Brain microvascular endothelial cell (primary cell): Measurements from ENCODE around the gene MT1E.
"Not testable (repeated sequence)": the region's sequence is repeated elsewhere in the genome, so short reads cannot be mapped to it uniquely, and the experiment has no call there.

Experiments
- DNase-seq: peaks from one replicate; pipeline ENCODE4 v3.0.0-alpha.2; 2020
- H3K27ac ChIP-seq: fragments of 250-450 bp; sonication (Bioruptor Pico); 2 replicates; pipeline ENCODE4 v1.5.1; 2020; ENCODE audit warnings: mild to moderate bottlenecking, moderate library complexity
- H3K27me3 ChIP-seq: fragments of 250-450 bp; sonication (Bioruptor Pico); replicated peaks from 2 replicates; pipeline ENCODE4 v1.5.1; 2020; ENCODE audit warnings: mild to moderate bottlenecking
- H3K36me3 ChIP-seq: fragments of 250-450 bp; sonication (Bioruptor Pico); replicated peaks from 2 replicates; pipeline ENCODE4 v1.5.1; 2020; ENCODE audit warnings: mild to moderate bottlenecking
- H3K4me3 ChIP-seq: 2 replicates; pipeline ENCODE4 v1.5.1; 2011; ENCODE audit warnings: low read depth, mild to moderate bottlenecking, control low read depth, low read length, moderate library complexity
- in situ Hi-C: cut with HindIII; loops from 2 replicates; pipeline ENCODE4 v1.10.0; 2017; ENCODE audit warnings: low sequenced_read_pairs, low pct_ligation_motif_present
- TF ChIP-seq, protein P1 (sequence below): IDR thresholded peaks from 2 replicates; pipeline ENCODE4 v1.5.1; 2011; ENCODE audit warnings: low read depth, mild to moderate bottlenecking, moderate library complexity, low read length, control low read depth, inconsistent platforms; ENCODE audit errors: missing control alignments

The MT1E gene

DNA sequence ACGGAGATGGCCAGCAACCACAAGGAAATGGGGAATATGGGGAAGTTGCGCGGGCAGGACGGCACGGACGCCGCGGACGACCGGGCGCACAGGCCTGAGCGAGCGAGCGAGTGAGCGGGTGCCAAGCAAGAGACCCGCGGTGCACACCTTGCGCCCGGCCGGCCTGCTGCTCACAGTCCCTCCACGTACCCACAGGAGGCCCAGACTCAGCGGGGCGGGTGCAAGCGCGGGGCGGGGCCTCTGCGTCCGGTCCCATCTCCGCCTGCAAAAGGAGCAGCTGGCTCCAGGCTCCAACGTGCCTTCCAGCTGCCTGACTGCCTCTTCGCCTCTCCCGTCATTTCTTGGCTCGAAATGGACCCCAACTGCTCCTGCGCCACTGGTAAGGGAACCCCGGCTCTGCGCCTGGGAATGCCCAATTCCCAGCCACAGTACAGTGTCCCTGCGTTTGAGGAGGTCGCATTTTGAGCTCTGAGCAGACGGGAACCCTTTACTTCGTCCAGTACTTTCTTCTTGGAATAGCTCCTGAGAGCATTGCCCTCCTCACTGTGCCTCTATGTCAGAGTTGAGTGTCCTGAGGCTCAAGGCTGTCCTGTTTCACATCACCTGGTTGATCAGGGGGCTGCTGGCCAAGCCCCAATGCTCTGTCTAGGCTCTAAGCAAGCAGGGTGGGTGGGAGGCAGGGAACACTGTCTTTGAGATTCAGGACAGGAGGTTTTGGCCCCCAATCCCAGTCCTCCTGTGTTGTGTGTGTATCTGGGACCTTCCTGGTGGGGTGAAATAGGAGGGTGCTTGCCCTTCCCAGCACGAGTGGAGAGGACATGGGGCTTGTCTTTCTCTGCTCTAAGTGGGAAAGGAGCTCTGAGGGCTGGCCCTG is 8.1 kb upstream of the MT1E start:
- TF ChIP-seq, protein P1, sequence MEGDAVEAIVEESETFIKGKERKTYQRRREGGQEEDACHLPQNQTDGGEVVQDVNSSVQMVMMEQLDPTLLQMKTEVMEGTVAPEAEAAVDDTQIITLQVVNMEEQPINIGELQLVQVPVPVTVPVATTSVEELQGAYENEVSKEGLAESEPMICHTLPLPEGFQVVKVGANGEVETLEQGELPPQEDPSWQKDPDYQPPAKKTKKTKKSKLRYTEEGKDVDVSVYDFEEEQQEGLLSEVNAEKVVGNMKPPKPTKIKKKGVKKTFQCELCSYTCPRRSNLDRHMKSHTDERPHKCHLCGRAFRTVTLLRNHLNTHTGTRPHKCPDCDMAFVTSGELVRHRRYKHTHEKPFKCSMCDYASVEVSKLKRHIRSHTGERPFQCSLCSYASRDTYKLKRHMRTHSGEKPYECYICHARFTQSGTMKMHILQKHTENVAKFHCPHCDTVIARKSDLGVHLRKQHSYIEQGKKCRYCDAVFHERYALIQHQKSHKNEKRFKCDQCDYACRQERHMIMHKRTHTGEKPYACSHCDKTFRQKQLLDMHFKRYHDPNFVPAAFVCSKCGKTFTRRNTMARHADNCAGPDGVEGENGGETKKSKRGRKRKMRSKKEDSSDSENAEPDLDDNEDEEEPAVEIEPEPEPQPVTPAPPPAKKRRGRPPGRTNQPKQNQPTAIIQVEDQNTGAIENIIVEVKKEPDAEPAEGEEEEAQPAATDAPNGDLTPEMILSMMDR, result no peak
- H3K4me3 ChIP-seq, result peak overlapping the region; percentile 57
- H3K27ac ChIP-seq, result no peak overlapping the region
- DNase-seq, result peak; percentile 52
- H3K36me3 ChIP-seq, result no peaks in the 10 kb centered on the region
- H3K27me3 ChIP-seq, result no peaks in the 10 kb centered on the region
- in situ Hi-C loops, result no loop called here

DNA sequence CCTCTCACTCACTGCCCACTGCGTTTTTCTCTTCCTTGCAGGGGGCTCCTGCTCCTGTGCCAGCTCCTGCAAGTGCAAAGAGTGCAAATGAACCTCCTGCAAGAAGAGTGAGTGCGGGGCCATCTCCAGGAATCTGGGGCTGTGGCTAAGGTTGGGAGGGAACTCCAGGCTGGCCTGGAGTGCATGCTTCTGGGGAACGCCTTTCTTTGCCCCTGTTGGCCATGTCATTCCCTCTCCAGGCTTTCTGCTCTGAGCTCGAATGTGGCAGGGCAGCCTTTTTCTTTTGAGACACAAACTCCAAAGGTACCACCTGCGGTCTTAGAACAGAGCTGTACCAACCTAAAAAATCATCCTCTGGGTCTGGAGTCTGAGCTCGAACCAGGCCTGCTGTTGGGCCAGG is 7.4 kb upstream of the MT1E start:
- DNase-seq, result no peak
- TF ChIP-seq, protein P1, result no peak
- Histone ChIP-seq H3K4me3 (peak overlapping the region; percentile 57), H3K36me3 (no peaks in the 10 kb centered on the region), H3K27ac (no peak overlapping the region), H3K27me3 (no peaks in the 10 kb centered on the region)
- in situ Hi-C loops, result no loop called here

DNA sequence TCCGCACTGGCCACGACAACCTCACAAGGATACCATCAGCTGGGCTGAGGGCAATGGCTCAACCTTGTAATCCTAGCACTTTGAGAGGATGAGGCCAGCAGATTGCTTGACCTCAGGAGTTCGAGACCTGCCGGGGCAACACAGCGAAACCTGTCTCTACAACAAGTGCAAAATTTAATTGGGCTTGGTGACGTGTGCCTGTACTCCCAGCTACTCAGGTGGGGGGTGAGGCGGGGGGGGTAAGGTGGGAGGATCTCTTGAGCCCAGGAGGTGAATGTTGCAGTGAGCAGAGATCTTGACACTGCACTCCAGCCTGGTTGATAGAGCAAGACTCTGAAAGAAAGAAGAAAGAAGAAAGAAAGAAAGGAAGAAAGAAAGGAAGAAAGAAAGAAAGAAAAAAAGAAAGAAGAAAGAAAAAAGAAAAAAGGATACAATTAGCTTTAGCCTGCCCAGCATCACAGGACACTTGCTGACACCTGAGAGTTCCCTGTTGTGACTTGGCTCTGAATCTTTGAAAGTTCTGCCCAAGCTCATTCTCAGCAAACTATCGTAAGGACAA is 5.2 kb upstream of the MT1E start:
- TF ChIP-seq, protein P1, result no peak
- no peaks in the 10 kb centered on the region for H3K27me3 ChIP-seq

DNA sequence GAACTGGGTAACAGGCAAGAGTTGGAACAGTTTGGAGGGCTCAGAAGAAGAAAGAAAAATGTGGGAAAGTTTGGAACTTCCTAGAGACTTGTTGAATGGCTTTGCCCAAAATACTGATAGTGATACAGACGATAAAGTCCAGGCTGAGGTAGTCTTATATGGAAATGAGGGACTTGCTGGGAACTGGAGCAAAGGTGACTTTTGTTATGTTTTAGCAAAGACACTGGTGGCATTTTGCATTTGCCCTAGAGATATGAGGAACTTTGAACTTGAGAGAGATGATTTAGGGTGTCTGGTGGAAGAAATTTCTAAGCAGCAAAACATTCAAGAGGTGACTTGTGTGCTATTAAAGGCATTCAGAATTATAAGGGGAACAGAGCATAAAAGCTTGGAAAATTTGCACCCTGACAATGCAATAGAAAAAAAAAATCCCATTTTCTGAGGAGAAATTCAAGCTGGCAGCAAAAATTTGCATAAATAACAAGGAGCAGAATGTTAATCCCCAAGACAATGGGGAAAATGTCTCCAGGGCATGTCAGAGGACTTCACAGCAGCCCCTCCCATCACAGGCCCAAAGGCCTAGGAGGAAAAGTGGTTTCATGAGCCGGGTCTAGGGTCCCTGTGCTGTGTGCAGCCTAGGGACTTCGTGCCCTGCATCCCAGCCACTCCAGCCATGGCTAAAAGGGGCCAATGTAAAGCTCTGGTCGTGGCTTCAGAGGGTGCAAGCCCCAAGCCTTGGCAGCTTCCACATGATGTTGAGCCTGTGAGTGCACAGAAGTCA is 3.7 kb upstream of the MT1E start:
- H3K36me3 ChIP-seq, H3K4me3 ChIP-seq, DNase-seq, H3K27ac ChIP-seq, in situ Hi-C loops, H3K27me3 ChIP-seq: not testable (repeated sequence)

More for the DNA sequence above, 5.2 kb upstream of the MT1E start:
- DNase-seq, result no peak
- in situ Hi-C loops, result no loop called here
- Histone ChIP-seq H3K36me3 (no peaks in the 10 kb centered on the region), H3K27ac (no peak overlapping the region), H3K4me3 (no peak overlapping the region)

DNA sequence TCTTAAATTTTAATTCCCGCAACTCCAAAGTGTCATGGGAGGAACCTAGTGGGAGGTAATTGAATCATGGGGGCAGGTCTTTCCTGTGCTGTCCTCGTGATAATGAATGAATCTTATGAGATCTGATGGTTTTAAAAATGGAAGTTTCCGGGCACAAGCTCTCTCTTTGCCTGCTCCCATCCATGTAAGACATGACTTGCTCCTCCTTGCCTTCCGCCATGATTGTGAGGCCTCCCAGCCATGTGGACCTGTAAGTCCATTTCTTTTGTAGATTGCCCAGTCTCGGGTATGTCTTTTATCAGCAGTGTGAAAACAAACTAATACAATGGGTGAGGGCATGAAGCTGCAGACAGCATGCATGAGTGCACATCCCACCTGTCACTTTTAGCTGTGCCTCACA is 2.4 kb upstream of the MT1E start:
- in situ Hi-C loops, H3K36me3 ChIP-seq, H3K4me3 ChIP-seq, DNase-seq, H3K27ac ChIP-seq, H3K27me3 ChIP-seq: not testable (repeated sequence)

DNA sequence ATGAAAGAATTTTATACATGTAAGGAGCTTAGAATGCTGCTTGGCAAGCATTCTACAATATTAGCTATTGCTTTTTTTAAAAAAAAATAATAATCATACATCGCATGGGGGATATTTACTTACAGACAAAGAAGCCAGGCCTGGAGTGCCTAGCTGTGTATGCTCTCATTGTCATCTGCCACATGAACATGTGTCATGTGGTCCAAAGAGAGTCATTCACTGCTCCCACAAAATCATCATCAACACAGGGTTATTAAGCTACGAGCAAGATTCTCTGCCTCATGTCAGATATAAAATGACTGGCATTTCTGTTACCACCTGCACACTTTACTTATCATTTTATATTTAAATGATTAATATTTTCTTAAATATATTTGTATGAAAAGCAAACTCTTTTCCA is 1.9 kb upstream of the MT1E start:
- Histone ChIP-seq H3K4me3 (no peak overlapping the region), H3K27me3 (no peaks in the 10 kb centered on the region)
- TF ChIP-seq, protein P1, result no peak

More for the DNA sequence above, 1.9 kb upstream of the MT1E start:
- H3K36me3 ChIP-seq, result no peaks in the 10 kb centered on the region
- H3K27ac ChIP-seq, result no peak overlapping the region
- in situ Hi-C loops, result no loop called here
- no peak for DNase-seq
